ENCODE data around the gene REM1.

REM1 gene

DNA sequence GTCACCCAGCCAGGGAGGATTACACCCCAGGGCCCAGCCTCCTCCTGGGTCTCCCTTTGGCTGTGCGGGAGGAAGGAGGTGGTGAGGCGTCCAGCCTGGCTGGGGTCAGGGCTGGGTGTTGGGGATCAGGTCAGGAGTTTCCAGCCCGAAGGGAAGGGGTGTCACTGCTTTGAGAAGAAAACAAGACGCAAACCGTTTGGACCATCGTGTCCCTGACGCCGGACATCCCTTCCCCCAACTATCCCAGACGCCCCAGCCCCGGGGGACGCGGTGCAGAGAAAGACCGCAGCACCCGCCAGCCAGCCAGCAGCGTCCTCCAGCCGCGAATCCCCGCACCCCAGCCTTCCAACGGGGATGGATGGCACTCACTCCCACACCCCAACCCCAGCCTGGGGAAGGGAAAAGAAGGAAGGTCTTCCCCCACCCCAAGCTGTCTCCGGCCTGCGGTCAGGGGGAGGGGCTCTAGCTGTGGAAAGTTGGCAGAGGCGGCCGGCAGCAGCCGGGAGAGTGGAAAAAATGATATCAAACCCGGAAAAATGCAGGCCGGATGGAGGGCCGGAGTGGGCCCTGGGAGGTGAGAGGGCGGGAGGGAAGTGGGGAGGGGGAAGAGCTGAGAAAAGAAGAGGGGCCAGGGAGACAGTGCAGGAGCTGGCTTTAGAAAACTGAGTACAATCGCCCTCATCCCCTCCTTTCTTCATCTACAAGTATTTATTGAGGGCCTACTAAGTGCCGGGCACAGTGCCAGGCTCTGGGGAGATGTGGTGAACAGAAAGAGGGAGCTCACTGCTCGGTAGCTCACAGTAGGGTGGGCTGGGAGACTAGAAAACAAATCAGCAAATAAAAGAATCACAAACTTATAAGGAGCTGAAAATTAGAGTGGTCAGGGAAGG lies 10.6 kb downstream of the REM1 start:
- DNase-seq (ENCODE audit: low spot score), result no peak

- no peak for DNase-seq (ENCODE audit: low spot score)
Observed at GRCh38 chr20:31488115-31488514, 13.0 kb downstream of the REM1 start.

- DNase-seq (ENCODE audit: low spot score), result no peak
Observed at GRCh38 chr20:31489152-31489551, 14.1 kb downstream of the REM1 start.

DNA sequence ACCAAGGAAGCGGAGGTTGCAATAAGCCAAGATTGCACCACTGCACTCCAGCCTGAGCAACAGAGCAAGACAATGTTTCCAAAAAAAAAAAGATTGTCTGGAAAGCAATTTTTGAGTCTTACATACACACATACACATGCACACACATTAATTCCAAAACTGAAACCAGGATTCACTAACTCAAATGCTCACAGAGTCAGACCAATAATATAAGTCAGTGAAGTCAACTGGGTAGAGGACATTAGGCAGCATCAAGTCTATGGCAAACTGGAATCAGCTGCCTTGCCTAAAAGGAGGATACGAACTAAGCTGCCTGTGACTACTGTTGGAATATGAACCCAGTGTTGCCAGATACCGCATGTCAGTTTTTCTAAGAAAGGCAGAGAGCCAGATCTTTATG lies 15.7 kb downstream of the REM1 start:
- no peak for DNase-seq (ENCODE audit: low spot score)

- DNase-seq (ENCODE audit: low spot score), result peak; percentile 45
Observed at GRCh38 chr20:31494131-31494530, 19.0 kb downstream of the REM1 start.

- no peak for DNase-seq (ENCODE audit: low spot score)
Observed at GRCh38 chr20:31496761-31497295, 21.7 kb downstream of the REM1 start.

- DNase-seq (ENCODE audit: low spot score), result peak; percentile 22
Observed at GRCh38 chr20:31497838-31498540, 22.9 kb downstream of the REM1 start.

DNA sequence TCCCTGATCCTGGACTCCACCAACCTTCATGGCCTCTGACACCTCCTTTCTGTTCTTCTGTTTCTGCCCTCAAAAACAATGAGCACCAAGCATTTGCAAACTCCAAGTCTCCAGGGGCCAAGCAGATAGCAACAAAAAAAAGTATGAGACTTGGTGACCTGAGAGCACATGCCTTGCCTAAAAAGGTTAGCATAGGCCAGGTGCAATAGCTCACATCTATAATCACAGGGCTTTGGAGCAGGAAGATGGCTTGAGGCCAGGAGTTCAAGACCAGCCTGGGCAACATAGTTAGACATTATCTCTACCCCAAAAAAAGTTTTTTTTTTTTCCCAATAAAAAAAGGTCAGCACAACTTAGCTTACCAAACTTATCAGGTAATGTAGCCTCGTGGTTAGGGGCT lies 25.4 kb downstream of the REM1 start:
- no peak for DNase-seq (ENCODE audit: low spot score)

- DNase-seq (ENCODE audit: low spot score), result peak; percentile 73
Observed at GRCh38 chr20:31502884-31503673, 28.0 kb downstream of the REM1 start.

- DNase-seq (ENCODE audit: low spot score), result peak; percentile 54
Observed at GRCh38 chr20:31505903-31506302, 30.8 kb downstream of the REM1 start.

- no peak for DNase-seq (ENCODE audit: low spot score)
Observed at GRCh38 chr20:31508517-31509244, 33.6 kb downstream of the REM1 start.

DNA sequence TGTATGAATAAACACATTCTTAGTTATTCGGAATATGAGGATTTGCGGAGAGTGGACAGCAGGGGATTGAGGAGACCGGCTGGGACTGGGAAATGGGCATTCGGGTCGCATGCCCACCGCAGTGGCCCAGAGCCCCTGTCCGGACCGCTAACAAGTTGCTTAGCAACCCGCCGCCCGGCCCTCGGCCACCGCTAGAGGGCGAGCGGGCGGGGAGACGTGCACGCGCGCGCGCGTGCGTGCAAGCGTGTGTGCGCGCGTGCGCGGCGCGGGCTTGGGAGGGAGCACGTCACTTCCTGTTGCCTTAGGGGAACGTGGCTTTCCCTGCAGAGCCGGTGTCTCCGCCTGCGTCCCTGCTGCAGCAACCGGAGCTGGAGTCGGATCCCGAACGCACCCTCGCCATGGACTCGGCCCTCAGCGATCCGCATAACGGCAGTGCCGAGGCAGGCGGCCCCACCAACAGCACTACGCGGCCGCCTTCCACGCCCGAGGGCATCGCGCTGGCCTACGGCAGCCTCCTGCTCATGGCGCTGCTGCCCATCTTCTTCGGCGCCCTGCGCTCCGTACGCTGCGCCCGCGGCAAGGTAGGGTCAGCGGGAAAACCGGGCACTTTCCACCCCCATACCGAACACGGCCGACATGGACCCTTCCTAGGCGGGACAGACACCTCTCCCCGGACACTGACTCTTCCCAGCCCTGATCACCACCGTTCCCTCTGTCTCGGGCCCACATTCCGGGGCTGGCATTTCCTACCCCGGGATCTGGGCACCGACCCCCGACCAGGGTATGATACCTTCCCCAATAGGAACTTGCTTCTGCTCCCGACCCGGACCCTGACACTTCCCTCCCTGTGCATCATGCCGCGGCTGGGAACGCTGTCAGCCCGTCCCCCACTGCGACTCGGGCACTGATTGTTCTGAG lies 39.3 kb downstream of the REM1 start, which contains the start of gene HM13:
Gene HM13 (plus strand): TSS at position 289 of the 918 bp plus-strand sequence. CDS start 110 bp downstream, at position 399.
- peak; percentile 93 for DNase-seq (ENCODE audit: low spot score)

- DNase-seq (ENCODE audit: low spot score), result no peak
Observed at GRCh38 chr20:31515072-31515774, 40.1 kb downstream of the REM1 start.

DNA sequence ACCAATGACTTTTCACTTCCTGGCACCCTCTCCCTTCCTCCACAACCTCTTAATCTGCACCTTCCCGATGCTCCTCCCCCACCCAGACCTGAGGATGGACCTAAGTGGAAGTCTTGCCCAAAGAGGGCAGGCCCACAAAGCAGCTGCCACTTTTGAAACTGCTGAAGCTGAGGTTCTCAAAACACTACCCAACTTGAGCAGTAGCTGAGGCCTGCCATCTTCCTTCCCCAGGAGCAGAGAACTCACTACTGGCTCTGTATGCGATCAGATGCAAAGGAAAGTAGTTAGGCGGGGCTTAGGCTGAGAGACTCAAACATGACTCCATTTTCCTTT lies 40.7 kb downstream of the REM1 start:
- DNase-seq (ENCODE audit: low spot score), result peak; percentile 41

GRCh38 chr20:31516166-31516565 lies 41.1 kb downstream of the REM1 start:
- DNase-seq (ENCODE audit: low spot score), result peak; percentile 56

DNA sequence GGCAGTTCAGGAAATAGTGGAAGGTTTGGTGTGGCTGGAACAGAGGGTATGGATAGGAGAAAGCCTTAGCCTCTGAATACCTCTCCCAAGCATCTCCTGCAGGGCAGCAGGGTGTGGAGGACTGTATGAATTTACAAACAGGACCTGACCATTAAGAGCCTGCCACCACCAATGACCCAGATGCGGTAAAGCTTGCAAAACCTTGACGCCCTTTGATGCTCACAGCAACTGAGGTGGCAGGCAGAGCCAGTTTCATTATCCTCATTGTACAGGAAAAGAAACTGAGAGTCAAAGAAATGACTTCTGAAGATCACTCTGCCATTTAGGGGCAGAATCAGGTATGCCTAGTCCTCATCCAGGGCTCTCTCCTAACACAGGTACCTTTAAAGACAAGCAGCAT lies 41.6 kb downstream of the REM1 start:
- DNase-seq (ENCODE audit: low spot score), result no peak

DNA sequence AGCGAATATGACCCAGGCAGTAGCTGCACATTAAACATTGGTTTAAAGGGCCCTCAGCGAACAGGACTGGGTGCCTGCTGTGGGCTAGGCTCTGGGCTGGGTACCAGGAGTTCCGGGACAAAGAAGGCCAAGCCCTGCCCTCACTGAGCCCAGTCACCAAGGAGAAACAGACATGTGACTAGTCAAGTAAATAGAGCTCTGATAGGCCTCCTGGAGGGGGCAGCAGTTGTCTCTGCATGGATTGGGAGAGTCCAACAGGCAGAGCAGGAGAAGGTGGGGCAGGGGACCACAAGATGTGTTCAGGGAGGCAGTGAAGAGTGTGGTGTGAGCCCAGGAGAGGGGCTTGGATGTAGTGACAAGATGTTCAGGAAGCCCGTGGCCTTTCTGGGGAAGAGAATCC lies 42.3 kb downstream of the REM1 start:
- DNase-seq (ENCODE audit: low spot score), result peak; percentile 81

DNA sequence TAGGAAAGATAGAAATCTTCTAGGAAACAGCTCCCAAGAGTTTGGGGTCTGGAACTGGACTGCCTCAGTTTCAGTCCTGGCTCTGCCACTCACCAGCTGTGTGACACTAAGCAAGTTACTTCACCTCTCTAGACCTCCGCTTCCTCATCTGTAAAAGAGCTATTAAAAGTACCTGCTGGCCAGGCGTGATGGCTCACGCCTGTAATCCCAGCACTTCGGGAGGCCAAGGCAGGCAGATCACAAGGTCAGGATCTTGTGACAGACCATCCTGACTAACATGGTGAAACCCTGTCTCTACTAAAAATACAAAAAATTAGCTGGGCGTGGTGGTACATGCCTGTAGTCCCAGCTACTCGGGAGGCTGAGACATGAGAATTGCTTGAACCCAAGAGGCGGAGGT lies 46.2 kb downstream of the REM1 start:
- peak; percentile 26 for DNase-seq (ENCODE audit: low spot score)

DNA sequence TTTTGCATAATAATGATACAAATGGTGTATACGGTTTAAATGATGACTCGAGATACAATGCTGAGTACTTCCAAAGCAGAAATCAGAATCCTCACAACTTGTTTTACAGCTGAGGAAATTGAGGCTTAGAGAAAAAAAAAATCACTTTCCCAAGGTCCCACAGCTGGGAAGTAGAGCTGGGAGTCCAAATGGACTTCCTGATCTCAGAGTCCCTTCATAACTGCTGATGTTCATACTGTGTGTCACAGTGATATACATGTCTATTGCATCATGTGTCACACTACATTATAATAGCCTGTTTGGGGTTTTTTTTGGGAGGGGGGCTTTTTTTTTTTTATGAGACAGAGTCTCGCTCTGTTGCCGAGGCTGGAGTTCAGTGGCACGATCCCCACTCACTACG lies 47.6 kb downstream of the REM1 start:
- DNase-seq (ENCODE audit: low spot score), result no peak

Data from kidney tubule cell (primary cell).